Measurements from ENCODE around the gene BRD7.

Gene BRD7

DNA sequence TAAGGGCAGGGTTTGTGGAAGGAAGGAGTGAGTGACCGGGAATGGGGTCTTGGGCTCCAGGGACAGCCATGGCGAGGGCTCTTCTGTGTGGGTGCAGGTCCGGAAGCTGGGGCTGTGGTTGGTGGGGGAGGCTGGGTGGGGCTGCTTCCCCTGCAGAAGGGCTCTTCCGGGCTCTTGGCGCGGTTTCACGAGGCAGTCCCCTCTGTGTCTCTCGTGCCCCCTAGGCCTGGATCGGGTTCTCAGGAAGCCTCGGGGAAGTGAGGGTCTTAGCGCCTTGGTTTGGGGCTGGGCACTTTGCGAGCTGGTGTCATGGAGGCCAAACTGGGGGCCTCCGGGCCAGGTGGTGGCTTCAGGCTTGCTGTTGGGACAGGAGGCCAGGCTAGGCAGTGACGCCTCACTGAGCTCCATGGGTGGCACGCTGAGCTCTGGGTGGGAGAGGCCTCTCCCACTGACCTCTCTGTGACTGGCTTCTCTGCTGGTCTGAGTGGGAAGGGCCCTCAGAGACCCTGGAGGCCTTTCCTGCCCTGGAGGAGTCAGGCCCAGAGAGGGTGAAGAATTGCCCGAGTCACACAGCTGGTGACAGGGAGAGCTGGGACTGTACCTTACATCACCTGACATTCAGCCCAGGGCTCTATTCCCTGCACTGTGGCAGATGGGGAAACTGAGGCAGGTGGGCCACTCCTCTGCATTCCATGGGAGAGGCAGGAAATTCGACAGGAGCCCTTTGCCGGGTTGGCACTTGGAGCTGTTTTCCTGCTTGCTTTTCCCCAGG is 94.3 kb downstream of the BRD7 start:
- peaks cover 94% of the 10 kb centered on the region for H3K4me1 Mint-ChIP-seq
- no peaks in the 10 kb centered on the region for H3K36me3 Mint-ChIP-seq
- peak overlapping the region; percentile 93 for H3K4me3 Mint-ChIP-seq
- no peaks in the 10 kb centered on the region for H3K9me3 Mint-ChIP-seq
- H3K27ac Mint-ChIP-seq, result peak overlapping the region; percentile 98
- no peaks in the 10 kb centered on the region for H3K27me3 Mint-ChIP-seq

DNA sequence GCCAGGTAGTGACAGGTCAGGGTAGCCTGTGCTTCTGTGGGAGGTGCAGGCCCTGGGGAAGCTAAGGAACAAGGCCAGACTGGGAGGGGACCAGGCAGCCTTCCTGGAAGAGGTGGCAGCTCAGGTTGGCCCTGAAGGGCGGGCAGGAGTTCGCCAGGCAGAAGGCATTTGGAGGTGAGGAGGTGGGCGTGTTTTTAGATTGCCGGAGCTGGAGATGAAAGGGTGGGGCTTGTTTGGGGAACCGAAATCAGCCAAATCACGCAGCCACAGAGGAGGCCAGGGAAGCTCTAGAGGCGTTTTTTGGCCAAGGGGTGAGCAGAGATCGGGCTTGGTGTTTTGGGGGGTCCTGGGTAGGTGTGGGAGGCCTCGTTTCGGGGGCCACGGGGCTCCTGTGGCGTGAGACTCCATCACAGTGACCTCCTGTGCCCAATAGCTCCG is 94.9 kb downstream of the BRD7 start:
- H3K27ac Mint-ChIP-seq, result peak overlapping the region; percentile 98
- no peaks in the 10 kb centered on the region for H3K27me3 Mint-ChIP-seq
- peak overlapping the region; percentile 93 for H3K4me3 Mint-ChIP-seq
- no peaks in the 10 kb centered on the region for H3K36me3 Mint-ChIP-seq
- no peaks in the 10 kb centered on the region for H3K9me3 Mint-ChIP-seq
- peaks cover 94% of the 10 kb centered on the region for H3K4me1 Mint-ChIP-seq

DNA sequence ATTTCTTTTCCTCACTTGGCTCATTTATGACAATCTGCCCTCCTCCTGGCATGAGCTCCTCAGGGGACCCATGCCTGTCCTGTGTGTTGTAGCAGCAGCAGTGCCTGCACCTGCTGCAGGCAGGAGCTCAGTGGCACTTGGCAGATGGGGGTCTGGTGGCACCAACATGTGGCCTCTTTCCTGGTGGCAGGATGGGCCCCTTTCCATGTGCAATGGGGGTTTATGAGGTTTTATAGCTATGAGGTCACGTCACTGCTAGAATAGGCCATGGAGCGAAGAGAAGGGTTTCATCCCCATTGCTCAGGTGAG is 95.5 kb downstream of the BRD7 start:
- no peaks in the 10 kb centered on the region for H3K9me3 Mint-ChIP-seq
- peaks cover 94% of the 10 kb centered on the region for H3K4me1 Mint-ChIP-seq
- no peaks in the 10 kb centered on the region for H3K27me3 Mint-ChIP-seq
- no peaks in the 10 kb centered on the region for H3K36me3 Mint-ChIP-seq
- H3K27ac Mint-ChIP-seq, result peak overlapping the region; percentile 98
- peak overlapping the region; percentile 93 for H3K4me3 Mint-ChIP-seq

DNA sequence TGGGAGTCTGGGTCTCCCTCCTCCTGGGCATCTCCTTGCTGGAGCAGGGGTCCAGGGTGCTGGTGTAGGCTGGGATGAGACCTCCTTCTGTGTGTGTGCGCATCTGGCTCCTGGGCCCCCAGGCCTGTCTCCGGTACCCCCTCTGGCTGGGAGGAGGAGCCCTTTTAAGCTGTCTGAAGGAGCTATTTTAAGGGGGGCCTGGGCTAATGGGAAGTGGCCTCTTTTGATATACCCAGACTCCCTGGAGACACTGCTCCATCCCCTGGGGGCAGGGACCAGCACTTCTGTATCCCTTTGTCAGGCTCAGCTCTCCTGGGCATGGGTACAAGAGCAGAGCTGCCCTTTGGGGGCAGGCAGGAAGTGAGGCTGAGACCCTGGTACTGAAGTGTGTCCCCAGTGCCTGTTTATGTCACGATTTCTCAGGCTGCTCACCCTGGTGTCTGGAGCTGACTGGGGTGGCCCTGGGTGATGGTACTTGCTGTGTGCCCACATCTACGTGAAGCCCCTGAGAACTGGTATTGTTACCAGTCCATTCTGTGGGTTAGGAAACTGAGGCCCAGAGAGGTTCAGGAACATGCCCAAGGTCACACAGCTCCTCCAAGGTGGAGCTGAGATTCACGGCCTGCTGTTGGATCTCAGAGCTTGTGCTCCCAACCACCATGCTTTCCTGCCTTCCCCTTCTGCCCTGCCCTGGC is 96.0 kb downstream of the BRD7 start:
- Mint-ChIP-seq H3K27me3 (no peaks in the 10 kb centered on the region), H3K9me3 (no peaks in the 10 kb centered on the region), H3K4me3 (peak overlapping the region; percentile 93), H3K4me1 (peaks cover 92% of the 10 kb centered on the region), H3K36me3 (no peaks in the 10 kb centered on the region), H3K27ac (peak overlapping the region; percentile 98)

DNA sequence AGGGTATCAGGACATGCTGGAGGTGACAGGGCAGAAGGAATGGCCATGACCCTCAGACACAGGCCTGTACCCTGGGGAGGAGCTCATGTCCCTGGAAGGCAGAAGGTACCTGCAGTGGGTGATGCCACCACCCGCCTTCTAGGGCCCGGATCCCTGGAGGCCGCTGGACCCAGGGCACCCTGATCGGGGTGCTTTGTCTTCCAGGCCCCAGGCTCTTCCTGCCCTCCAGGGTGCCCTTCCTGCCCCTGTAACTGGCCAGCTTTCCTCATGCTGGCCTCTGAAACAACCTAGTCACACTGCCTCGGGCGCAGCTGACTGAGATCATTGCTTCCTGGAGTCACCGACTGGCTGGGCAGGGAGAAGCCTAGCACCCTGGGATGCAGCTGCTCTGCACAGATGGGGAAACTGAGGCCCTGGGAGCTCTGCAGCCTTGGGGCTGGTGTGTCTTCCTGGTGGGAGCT is 96.6 kb downstream of the BRD7 start:
- Mint-ChIP-seq H3K27ac (peak overlapping the region; percentile 82), H3K4me1 (peaks cover 92% of the 10 kb centered on the region), H3K4me3 (peak overlapping the region; percentile 36), H3K36me3 (no peaks in the 10 kb centered on the region), H3K27me3 (no peaks in the 10 kb centered on the region), H3K9me3 (no peaks in the 10 kb centered on the region)

DNA sequence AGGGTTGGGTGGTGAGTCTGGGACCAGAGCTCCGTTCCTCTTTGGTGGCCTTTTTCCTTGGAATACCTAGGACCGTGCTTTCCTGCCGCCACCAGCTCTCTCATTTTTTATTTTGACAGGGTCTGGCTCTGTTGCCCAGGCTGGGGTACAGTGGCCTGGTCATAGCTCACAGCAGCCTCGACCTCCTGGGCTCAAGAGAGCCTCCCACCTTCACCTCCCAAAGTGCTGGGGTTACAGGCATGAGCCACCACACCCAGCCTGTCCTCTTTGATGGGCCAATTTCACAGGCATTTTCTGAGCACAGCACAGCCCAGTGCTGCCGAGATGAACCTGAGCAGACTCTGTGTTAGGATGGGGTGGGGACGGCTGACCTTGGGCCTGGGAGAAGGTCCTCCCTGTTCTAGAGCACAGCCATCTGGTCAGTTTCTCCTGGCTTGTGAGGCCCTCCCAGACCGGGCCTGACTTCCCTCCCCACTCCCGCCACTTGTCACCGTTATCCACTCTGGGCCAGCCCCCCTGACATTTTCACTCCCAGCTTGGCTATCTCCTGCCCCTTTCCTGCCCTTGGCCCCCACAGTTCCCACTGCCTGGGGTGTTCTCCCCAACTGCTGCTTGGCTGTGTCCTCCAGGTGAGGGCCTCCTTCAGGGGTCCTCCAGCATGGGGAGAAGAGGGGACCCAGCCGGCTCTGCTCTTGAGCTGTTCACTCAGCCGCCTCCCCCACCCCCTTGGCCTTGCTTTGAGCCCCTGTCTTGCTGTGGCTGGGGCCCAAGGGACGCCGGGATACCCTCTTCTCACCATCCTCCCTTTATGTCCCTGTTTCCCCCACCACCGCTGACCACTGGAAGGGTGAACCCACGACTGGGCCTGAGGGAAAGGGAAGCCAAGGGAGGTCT is 97.4 kb downstream of the BRD7 start:
- peaks cover 89% of the 10 kb centered on the region for H3K4me1 Mint-ChIP-seq
- no peaks in the 10 kb centered on the region for H3K27me3 Mint-ChIP-seq
- H3K27ac Mint-ChIP-seq, result peak overlapping the region; percentile 73
- no peak overlapping the region for H3K4me3 Mint-ChIP-seq
- H3K36me3 Mint-ChIP-seq, result no peaks in the 10 kb centered on the region
- H3K9me3 Mint-ChIP-seq, result no peaks in the 10 kb centered on the region

DNA sequence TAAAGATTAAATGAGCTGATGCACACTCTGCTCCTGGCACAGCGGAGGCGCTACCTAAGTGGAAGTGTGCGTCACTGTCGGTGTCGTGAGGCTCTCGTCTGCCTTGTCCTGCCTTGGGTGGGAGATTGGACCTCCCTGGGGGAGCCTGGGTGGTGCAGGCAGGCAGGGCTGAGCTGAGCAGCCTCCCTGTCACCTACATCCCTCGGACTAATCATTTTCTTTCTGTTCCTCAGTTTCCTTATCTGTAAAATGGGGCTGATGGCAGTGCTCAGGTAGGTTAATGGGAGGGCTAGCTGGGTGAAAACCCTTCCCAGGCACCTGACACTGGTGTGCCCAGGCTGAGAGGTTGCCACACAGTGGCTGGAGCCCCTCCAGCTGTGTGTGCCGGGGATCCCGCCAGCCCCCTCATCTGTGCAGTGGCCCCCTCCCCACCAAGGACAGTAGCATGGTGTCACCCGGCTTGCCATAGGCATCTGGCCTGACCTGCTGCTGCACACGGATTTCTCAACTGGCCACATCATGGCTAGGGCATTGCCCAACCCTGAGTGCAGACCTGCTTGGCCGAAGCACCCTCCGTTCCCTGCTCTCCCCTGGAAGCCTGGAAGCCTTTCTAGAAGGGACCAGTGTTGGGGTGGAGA is 98.2 kb downstream of the BRD7 start:
- no peak overlapping the region for H3K4me3 Mint-ChIP-seq
- no peaks in the 10 kb centered on the region for H3K27me3 Mint-ChIP-seq
- H3K27ac Mint-ChIP-seq, result peak overlapping the region; percentile 46
- no peaks in the 10 kb centered on the region for H3K36me3 Mint-ChIP-seq
- peaks cover 91% of the 10 kb centered on the region for H3K4me1 Mint-ChIP-seq
- H3K9me3 Mint-ChIP-seq, result no peaks in the 10 kb centered on the region

DNA sequence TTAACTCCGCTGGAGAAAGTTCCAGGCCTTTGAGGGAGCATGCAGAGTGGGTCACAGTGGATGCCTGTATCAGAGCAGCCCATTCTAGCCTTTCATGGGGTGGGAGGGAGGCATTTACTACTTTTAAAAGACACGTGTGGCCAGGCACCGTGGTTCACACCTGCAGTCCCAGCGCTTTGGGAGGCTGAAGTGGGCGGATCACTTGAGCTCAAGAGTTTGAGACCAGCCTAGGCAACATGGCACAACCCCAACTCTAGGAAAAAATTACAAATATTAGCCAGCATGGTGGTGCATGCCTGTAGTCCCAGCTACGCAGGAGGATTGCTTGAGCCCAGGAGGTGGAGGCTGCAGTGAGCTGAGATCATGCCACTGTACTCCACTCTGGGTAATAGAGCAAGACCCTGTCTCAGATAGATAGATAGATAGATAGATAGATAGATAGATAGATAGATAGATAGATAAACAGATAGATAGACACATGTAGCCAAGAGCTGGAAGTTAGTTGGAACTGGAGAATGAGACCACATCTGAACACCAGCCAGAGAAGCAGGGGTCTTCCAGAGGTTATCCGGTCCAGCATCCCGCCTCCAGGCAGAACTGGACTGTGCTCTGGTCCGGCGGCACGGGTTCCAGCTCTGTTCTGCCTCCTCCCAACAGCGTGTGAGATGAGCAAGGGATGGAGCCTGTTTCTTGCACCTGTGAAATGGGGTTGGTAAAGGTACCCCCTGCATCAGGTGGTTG is 98.8 kb downstream of the BRD7 start:
- H3K27ac Mint-ChIP-seq, result peak overlapping the region; percentile 77
- H3K4me1 Mint-ChIP-seq, result peaks cover 92% of the 10 kb centered on the region
- H3K27me3 Mint-ChIP-seq, result no peaks in the 10 kb centered on the region
- H3K4me3 Mint-ChIP-seq, result peak overlapping the region; percentile 42
- H3K9me3 Mint-ChIP-seq, result no peaks in the 10 kb centered on the region
- H3K36me3 Mint-ChIP-seq, result no peaks in the 10 kb centered on the region

DNA sequence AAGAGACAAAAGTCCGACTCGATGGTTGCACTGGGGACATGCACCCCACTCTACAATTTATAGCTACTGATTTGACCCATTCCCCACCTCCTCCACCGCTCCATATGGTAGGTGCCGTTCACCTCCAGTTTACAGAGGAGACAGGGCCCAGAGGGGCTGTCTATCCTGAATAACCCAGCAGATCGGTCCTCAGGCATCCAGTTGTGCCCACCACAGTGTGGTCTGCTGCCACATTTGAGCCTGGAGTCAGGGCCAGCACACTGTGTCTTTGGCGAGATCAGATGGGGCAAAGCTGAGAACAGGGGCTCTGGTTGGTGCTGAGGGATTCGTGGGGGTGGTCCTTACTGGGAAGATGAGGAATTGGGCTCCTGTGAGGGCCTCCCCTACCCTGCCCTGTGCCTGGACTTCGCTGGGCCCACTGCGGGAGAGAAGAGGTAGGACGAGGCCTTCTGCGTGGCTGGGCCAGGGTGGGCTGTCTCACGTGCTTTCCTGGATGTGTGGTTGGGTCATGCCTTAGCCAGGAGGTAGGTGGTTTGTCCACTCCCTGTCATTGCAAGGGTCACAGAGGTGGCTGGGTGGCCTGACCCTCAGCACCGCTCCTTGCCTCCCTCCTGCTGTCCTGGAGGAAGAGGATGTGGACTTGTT is 99.6 kb downstream of the BRD7 start:
- Mint-ChIP-seq H3K27me3 (no peaks in the 10 kb centered on the region), H3K36me3 (no peaks in the 10 kb centered on the region), H3K27ac (peak overlapping the region; percentile 80), H3K4me3 (peak overlapping the region; percentile 91), H3K4me1 (peaks cover 92% of the 10 kb centered on the region), H3K9me3 (no peaks in the 10 kb centered on the region)

DNA sequence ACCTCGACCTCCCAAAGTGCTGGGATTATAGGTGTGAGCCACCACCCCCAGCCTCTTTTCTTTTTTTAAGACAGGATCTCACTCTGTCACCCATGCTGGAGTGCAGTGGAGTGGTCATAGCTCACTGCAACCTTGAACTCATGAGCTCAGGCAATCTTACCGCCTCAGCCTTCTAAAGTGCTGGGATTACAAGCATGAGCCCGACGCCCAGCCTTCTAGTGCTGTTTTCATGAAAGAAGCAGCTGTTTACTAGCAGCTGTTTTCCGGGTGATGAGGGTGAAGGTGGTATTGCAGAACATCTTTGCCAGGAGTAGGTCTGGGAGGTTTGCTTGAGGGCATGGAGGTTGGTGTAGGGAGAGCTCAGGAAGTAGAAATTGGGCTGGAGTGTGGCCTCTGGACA is 100.4 kb downstream of the BRD7 start:
- no peaks in the 10 kb centered on the region for H3K27me3 Mint-ChIP-seq
- H3K27ac Mint-ChIP-seq, result peak overlapping the region; percentile 96
- peaks cover 92% of the 10 kb centered on the region for H3K4me1 Mint-ChIP-seq
- H3K9me3 Mint-ChIP-seq, result no peaks in the 10 kb centered on the region
- no peaks in the 10 kb centered on the region for H3K36me3 Mint-ChIP-seq
- H3K4me3 Mint-ChIP-seq, result peak overlapping the region; percentile 91

DNA sequence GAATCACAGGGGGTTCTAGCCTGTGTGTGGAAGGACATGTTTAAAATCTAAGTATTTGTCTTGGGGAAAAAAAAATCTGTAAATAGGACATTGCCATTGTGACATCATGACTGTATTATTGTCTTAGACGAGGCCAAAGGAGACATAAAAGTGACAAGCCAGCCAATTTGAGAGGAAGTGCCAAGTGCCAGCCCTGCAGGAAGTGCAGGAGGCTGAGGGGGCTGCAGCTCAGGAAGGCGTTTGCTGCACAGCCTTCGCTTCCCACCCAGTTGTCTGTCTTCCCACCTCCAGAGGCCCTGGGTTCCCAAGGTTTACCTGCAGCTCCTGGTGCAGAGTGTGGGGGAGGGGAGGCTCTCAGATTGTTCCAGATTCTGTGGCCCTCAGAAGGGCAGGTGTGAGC is 101.1 kb downstream of the BRD7 start:
- Mint-ChIP-seq H3K27ac (peak overlapping the region; percentile 97), H3K4me3 (peak overlapping the region; percentile 91), H3K36me3 (no peaks in the 10 kb centered on the region), H3K27me3 (no peaks in the 10 kb centered on the region), H3K9me3 (no peaks in the 10 kb centered on the region), H3K4me1 (peaks cover 86% of the 10 kb centered on the region)

DNA sequence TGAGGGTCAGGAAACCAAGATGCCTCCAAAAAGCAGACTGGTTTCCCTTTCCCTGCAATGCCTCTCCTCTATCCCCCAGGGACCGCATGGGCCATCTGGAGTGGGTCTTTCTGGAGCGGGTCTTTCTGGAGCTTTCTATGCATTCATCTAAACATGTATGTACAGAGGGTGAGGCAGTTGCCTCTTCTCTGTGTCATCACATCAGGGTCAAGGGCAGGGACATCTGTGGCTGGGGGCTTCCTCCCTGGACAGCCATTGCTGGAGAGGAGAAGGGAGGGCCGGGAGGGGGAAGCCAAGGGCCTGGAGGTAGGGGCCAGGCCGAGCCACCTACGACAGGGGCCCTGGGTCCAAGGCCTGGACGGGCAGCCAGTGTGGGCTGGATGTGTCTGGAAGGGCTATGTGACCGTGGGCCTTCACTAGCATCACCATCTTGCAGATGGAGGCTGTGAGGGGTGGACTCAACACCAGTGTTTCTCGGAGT is 101.6 kb downstream of the BRD7 start:
- Mint-ChIP-seq H3K9me3 (no peaks in the 10 kb centered on the region), H3K36me3 (no peaks in the 10 kb centered on the region), H3K4me1 (peaks cover 81% of the 10 kb centered on the region), H3K27me3 (no peaks in the 10 kb centered on the region), H3K27ac (peak overlapping the region; percentile 97), H3K4me3 (peak overlapping the region; percentile 91)

DNA sequence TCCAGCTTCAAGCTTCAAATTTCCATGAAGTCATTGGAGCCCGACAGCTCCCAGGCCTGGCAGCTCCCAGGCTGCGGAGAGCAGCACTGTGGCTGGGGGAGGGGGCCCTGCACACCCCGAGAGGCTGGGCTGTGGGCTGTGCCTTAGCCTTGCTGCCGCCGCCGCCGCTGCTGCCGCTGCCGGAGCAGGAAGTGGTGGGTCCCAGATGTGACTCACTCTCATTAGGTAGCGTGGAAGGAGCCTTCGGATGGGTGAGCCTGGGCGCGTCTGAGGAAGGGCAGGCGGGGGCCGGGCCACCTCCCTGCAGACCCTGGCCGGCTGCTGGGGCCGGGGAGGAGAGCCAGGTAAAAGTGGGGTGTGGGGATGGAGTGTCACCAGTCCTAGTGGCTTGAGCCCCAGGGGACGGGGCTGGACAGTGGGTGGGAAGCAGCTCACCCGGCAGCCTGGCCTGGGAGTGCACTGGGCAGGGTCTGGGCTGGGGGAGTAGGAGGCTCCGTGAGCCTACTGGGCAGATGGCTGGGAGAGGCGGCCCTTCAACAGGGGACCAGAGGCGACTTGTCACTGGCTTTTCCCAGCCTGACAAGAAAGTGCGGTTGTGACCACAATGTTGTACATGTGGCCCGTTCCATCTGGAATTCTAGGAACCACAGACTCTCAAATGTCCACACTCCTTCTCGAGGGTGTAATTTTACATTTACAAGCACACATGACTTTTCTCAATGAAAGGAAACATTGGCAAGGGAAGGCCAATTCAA is 102.3 kb downstream of the BRD7 start, which contains the start of gene ADCY7:
TSS of gene ADCY7 (plus strand) at position 215 of the 755 bp plus-strand sequence. CDS start 21,629 bp downstream, outside the sequence.
- Mint-ChIP-seq H3K27me3 (no peaks in the 10 kb centered on the region), H3K4me3 (peak within 1 kb of the TSS; percentile 91), H3K4me1 (peaks cover 75% of the 10 kb centered on the region), H3K27ac (peak within 1 kb of the TSS; percentile 97), H3K36me3 (no peaks in the 10 kb centered on the region), H3K9me3 (no peaks in the 10 kb centered on the region)

Data from activated naive CD4-positive, alpha-beta T cell treated with anti-CD3 and anti-CD28 coated beads, Interleukin-2, amount 50 U/mL, for 24 hours (primary cell).